Gastrocnemius medialis (tissue), 4 donors: ENCODE measurements around the gene PTPN21. TPM values are rescaled to one million over a fixed set of nuclear protein-coding genes. Genes with fewer than 3 reads are reported as not detected.

Experiments used
- ATAC-seq, 2 donors: fragments of 150-250 bp; one replicate each; pipeline ENCODE4 v1.9.1; 2016
- DNase-seq, 2 donors: peaks; one replicate each; pipeline ENCODE4 v3.0.0-alpha.2; 2019
- H3K27ac ChIP-seq, 4 donors: fragments of 200-600 bp; sonication (generic); 1 replicate in 1 of 4; 2 replicates in 3 of 4; pipeline ENCODE4 v1.5.1; 2016 to 2018; ENCODE audit warnings: mild to moderate bottlenecking in 2 of 4, moderate library complexity in 1 of 4
- H3K27me3 ChIP-seq, 3 donors: fragments of 200-600 bp; sonication (generic) in 2 of 3; 1 replicate in 1 of 3; 2 replicates in 2 of 3; pipeline versions ENCODE4 v1.5.1 to v1.6.0; 2016 to 2019; ENCODE audit warnings: mild to moderate bottlenecking in 1 of 3, moderate library complexity in 1 of 3
- H3K36me3 ChIP-seq, 2 donors: fragments of 200-600 bp; sonication (generic) in 1 of 2; one replicate each; pipeline ENCODE4 v1.5.1; 2017 to 2018
- H3K4me1 ChIP-seq, 2 donors: fragments of 200-600 bp; sonication (generic) in 1 of 2; one replicate each; pipeline ENCODE4 v1.5.1; 2016 to 2017; ENCODE audit warnings: mild to moderate bottlenecking in 2 of 2
- H3K4me3 ChIP-seq, 4 donors: fragments of 200-600 bp; sonication (generic) in 3 of 4; 1 replicate in 1 of 4; 2 replicates in 3 of 4; pipeline ENCODE4 v1.5.1; 2016 to 2019; ENCODE audit warnings: mild to moderate bottlenecking in 2 of 4
- H3K9me3 ChIP-seq, 3 donors: fragments of 200-600 bp; sonication (generic) in 2 of 3; 1 replicate in 1 of 3; 2 replicates in 2 of 3; pipeline ENCODE4 v1.5.1; 2016 to 2019
- CTCF ChIP-seq, 5 experiments: fragments of 450-650 bp in 3 of 5; fragments of 200-600 bp in 2 of 5; sonication (generic) in 2 of 5; IDR thresholded peaks in 4 of 5; conservative IDR thresholded peaks in 1 of 5; 1 replicate in 4 of 5; 2 replicates in 1 of 5; pipeline ENCODE4 v1.5.1; 2016 to 2019; ENCODE audit warnings: antibody characterized with exemption in 5 of 5, mild to moderate bottlenecking in 3 of 5, moderate library complexity in 3 of 5
- POLR2A ChIP-seq, 2 donors: fragments of 450-650 bp; IDR thresholded peaks; one replicate each; pipeline ENCODE4 v1.6.1; 2017; ENCODE audit warnings: antibody characterized with exemption in 2 of 2, mild to moderate bottlenecking in 2 of 2, moderate library complexity in 2 of 2
- in situ Hi-C, 4 donors: fragments of 200-750 bp; cut with MboI; loops; one replicate each; pipeline versions ENCODE4 v1.15.0 to v1.8.0; 2017; ENCODE audit warnings: low sequenced_read_pairs in 4 of 4
- intact Hi-C: fragments of 100-400 bp; cut with DNase I; formaldehyde crosslinking; loops from one replicate; pipeline ENCODE4 v1.15.1; 2023; ENCODE audit warnings: low total_unique reads
- total RNA-seq, 4 donors: library from RNA; depleted of rRNA; stranded (reverse); fragments of >200 nt; gene quantifications; one replicate each; pipeline versions ENCODE4 v1.1.0 to v1.2.3, GENCODE V29; 2016

The PTPN21 gene
- total RNA-seq, 4 donors from 2014 or later, result 5.6 to 11.1 (median 8.6) TPM

GRCh38 chr14:88482524-88482923, 72.3 kb downstream of the PTPN21 start:
- intact Hi-C loops, result no loop called here
- no peaks in the 10 kb centered on the region for H3K9me3 ChIP-seq
- peaks cover 0 to 47% of the 10 kb centered on the region in 2 donors for H3K36me3 ChIP-seq
- in situ Hi-C loops, result no loop called here
- no peak for TF ChIP-seq POLR2A (IDR thresholded peaks at IDR 0.05)
- TF ChIP-seq CTCF (IDR thresholded peaks at IDR 0.05 in 4 of 5, conservative IDR thresholded peaks at IDR 0.05 in 1 of 5), result no peak
- ATAC-seq (no peak), DNase-seq (no peak)
- H3K4me1 ChIP-seq, result no peaks in the 10 kb centered on the region
- no peak overlapping the region for H3K27ac ChIP-seq
- H3K27me3 ChIP-seq, result no peaks in the 10 kb centered on the region
- H3K4me3 ChIP-seq, result no peak overlapping the region

DNA sequence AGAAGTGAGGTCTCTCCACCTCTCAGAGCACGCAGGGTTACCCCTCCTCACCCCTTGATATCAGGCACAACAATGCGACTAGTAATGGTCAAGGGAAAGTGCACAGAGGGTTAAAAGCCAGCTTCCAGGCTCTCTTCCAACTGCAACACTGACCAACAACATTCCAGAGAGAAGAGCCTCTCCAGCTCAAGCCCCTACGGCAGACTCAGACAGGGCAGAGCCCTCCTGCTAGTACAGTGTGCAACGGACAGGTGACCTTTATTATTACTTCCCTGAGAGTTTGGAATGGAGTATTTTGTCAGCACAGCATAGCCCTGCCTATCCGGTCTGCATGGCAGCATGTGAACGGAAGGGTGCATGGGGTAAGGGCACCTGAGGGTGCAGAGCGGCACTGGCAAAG, 73.0 kb downstream of the PTPN21 start:
- in situ Hi-C loops, result no loop called here
- no peaks in the 10 kb centered on the region for H3K4me1 ChIP-seq
- intact Hi-C loops, result no loop called here
- H3K9me3 ChIP-seq, result no peaks in the 10 kb centered on the region
- peaks cover 0 to 53% of the 10 kb centered on the region in 2 donors for H3K36me3 ChIP-seq
- TF ChIP-seq POLR2A (IDR thresholded peaks at IDR 0.05) (no peak), CTCF (IDR thresholded peaks at IDR 0.05 in 4 of 5, conservative IDR thresholded peaks at IDR 0.05 in 1 of 5) (no peak)
- H3K27me3 ChIP-seq, result no peaks in the 10 kb centered on the region
- no peak overlapping the region for H3K27ac ChIP-seq
- no peak overlapping the region for H3K4me3 ChIP-seq
- DNase-seq (no peak), ATAC-seq (no peak)

GRCh38 chr14:88481059-88481458, 73.7 kb downstream of the PTPN21 start:
- intact Hi-C loops (no loop called here), in situ Hi-C loops (no loop called here)
- Histone ChIP-seq H3K27me3 (no peaks in the 10 kb centered on the region), H3K27ac (no peak overlapping the region), H3K4me1 (no peaks in the 10 kb centered on the region), H3K9me3 (no peaks in the 10 kb centered on the region), H3K36me3 (peaks cover 0 to 53% of the 10 kb centered on the region in 2 donors), H3K4me3 (no peak overlapping the region)
- no peak for DNase-seq
- TF ChIP-seq POLR2A (IDR thresholded peaks at IDR 0.05) (no peak), CTCF (IDR thresholded peaks at IDR 0.05 in 4 of 5, conservative IDR thresholded peaks at IDR 0.05 in 1 of 5) (no peak)
- ATAC-seq, result no peak

- no peak for ATAC-seq
- H3K27me3 ChIP-seq, result no peaks in the 10 kb centered on the region
- H3K27ac ChIP-seq, result no peak overlapping the region
- TF ChIP-seq POLR2A (IDR thresholded peaks at IDR 0.05), result no peak
- no peaks in the 10 kb centered on the region for H3K4me1 ChIP-seq
- no peak overlapping the region for H3K4me3 ChIP-seq
- no peak for DNase-seq
- in situ Hi-C loops, result no loop called here
- H3K9me3 ChIP-seq, result no peaks in the 10 kb centered on the region
- intact Hi-C loops, result no loop called here
- H3K36me3 ChIP-seq, result peaks cover 0 to 57% of the 10 kb centered on the region in 2 donors
These were observed 75.2 kb downstream of the PTPN21 start for GRCh38 chr14:88479574-88479987.

DNA sequence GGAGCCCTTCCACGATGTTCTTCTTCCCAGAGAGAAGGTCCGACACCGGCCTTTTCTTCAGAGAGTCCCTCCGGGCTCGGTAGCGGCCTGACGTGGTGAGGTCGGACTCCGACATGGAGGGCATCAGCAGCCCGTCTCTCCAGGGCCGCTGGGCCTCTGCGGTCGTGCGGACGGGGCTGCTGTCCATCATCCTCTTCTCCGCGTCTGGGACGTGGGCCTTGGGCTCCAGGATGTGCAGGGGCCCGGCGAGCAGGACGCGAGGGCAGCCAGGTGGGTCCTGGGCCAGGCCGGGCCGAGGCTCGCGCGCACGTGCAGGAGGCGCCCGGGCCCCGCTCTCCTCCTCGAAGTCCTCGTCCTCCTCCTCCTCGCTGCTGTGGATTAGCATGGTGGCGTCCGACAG, 75.9 kb downstream of the PTPN21 start:
- intact Hi-C loops (no loop called here), in situ Hi-C loops (no loop called here)
- TF ChIP-seq POLR2A (IDR thresholded peaks at IDR 0.05) (no peak), CTCF (IDR thresholded peaks at IDR 0.05 in 4 of 5, conservative IDR thresholded peaks at IDR 0.05 in 1 of 5) (no peak)
- no peak overlapping the region for H3K27ac ChIP-seq
- DNase-seq (no peak), ATAC-seq (no peak)
- no peaks in the 10 kb centered on the region for H3K27me3 ChIP-seq
- H3K9me3 ChIP-seq, result no peaks in the 10 kb centered on the region
- no peak overlapping the region for H3K4me3 ChIP-seq
- no peaks in the 10 kb centered on the region for H3K4me1 ChIP-seq
- peaks cover 0 to 57% of the 10 kb centered on the region in 2 donors for H3K36me3 ChIP-seq
